ENCODE results near the gene SCAMP5.
A peak's percentile ranks its signal among the peaks of the same experiment; 100 is the strongest.

The SCAMP5 gene

DNA sequence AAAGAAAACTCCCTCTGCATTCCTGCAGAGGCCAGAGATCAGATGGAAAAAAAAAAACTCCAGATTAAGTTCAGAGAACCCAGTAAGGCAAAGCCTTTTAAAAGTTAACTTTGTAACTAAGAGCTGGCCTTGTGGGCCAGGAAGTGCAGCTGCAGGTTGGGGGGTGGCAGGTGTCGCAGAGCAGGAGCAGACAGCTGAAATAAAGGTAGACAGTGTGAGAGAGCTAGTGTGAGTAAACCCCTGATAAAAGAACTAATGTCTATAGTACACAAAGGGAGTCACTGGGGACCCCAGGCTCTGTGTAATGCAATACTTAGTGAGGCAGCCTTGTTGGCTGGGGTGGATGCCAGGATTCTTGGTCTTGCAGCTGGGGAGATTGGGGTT, 70.1 kb downstream of the SCAMP5 start:
- DNase-seq (ENCODE audit: low read depth) = peak; percentile 26
- TF ChIP-seq, protein P1, sequence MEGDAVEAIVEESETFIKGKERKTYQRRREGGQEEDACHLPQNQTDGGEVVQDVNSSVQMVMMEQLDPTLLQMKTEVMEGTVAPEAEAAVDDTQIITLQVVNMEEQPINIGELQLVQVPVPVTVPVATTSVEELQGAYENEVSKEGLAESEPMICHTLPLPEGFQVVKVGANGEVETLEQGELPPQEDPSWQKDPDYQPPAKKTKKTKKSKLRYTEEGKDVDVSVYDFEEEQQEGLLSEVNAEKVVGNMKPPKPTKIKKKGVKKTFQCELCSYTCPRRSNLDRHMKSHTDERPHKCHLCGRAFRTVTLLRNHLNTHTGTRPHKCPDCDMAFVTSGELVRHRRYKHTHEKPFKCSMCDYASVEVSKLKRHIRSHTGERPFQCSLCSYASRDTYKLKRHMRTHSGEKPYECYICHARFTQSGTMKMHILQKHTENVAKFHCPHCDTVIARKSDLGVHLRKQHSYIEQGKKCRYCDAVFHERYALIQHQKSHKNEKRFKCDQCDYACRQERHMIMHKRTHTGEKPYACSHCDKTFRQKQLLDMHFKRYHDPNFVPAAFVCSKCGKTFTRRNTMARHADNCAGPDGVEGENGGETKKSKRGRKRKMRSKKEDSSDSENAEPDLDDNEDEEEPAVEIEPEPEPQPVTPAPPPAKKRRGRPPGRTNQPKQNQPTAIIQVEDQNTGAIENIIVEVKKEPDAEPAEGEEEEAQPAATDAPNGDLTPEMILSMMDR (conservative IDR thresholded peaks at IDR 0.05; ENCODE audit: low read depth, low read length) = no peak
- no peak overlapping the region for H3K4me3 ChIP-seq (ENCODE audit: low read depth, low read length)

DNA sequence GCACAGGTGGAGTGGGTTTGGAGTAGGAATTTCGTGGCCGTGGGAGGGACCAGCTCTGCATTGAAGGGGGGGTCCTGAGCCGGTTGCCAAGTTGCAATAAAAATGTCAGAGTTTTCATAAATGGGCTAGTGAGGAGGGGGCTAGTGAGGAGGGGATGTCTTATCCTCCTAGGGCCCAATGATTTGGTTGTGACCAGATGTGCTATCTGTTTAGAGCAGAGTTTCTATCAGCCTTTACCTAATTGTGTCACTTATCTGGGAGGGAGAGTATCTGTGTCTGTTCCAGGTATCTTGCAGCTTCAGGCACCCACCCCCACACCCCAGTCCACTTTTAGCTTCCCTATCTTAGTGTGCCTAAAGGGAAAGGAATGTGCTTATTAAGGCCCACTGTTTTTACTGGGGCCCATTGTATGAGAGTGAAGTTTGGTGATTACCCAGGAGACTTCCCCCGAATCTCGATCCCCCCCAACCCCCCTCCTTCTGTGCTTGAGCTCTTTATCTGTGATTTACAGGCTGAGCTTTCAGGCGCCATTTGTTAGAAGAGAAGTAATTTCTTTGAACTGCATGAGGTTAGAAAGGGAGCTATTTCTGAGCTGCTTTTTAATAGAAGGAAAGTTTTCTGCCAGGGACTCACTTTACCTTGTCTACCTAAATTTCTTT, 70.6 kb downstream of the SCAMP5 start:
- H3K4me3 ChIP-seq (ENCODE audit: low read depth, low read length) = no peak overlapping the region
- DNase-seq (ENCODE audit: low read depth) = no peak
- TF ChIP-seq, protein P1 (conservative IDR thresholded peaks at IDR 0.05; ENCODE audit: low read depth, low read length) = no peak

DNA sequence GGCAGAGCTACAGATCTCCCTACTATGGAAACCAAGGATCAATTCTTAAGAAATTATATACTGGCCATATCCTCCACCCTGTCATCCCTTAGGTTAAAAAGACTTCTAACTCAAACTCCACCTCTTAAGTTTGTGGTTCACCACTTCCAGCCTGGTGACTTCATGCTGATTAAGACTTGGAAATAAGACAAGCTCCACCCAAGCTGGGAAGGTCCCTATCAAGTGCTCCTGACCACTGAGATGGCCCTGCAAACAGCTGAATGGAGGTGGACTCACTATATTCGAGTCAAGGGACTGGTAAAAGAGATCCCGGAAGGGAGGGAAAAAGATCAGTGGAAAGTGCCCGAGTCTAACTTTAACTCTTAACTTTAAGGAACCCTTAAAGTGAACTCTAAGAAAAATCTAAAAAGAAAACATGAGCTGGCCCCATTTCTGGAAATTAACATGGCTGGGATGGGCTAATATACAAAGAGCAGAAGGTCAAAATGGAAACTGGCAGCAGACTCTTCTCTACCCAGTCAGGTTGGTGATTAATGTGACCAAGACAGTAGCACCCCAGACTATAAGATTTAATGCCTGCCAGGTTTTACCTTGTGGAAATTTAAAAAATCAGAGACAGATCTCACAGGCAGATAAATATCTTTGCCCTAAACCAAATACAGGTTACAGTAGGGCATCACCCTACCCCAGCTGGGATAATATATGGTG, 71.9 kb downstream of the SCAMP5 start:
- H3K4me3 ChIP-seq (ENCODE audit: low read depth, low read length) = no peak overlapping the region
- TF ChIP-seq, protein P1 (conservative IDR thresholded peaks at IDR 0.05; ENCODE audit: low read depth, low read length) = no peak
- DNase-seq (ENCODE audit: low read depth) = peak; percentile 62

GRCh38 chr15:75068748-75069147, 73.4 kb downstream of the SCAMP5 start:
- DNase-seq (ENCODE audit: low read depth) = no peak
- no peak overlapping the region for H3K4me3 ChIP-seq (ENCODE audit: low read depth, low read length)
- TF ChIP-seq, protein P1 (conservative IDR thresholded peaks at IDR 0.05; ENCODE audit: low read depth, low read length) = no peak

DNA sequence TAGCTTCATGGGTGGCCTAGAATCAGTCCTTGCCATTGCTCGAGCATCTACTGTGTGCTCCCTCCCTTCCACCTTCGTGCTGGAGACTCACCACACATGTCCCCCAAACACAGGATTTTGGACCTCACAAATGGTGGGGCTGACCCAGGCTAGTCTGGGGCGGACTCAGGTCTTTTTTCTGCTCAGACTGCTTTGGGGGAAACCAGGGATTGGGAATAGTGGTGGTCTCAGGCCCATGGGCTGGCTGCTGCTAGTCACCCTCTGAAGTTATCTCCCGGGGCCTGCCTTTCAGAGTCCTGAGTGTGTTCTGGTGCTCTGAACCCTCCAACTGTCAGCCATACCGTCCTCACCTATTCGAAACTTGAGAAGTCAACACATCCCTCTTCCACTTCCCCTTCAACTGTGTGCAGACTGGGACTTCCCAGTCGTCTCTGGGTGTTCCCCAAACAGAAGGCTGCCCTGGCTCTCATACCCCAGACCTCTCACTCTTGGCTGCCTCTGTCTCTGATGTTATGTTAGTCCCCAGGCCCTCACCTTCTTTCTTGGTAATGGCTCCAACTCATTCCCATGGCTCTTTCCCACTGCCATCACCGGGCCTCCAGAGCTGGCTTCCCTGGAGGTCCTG, 74.0 kb downstream of the SCAMP5 start:
- TF ChIP-seq, protein P1 (conservative IDR thresholded peaks at IDR 0.05; ENCODE audit: low read depth, low read length) = no peak
- no peak overlapping the region for H3K4me3 ChIP-seq (ENCODE audit: low read depth, low read length)
- no peak for DNase-seq (ENCODE audit: low read depth)

GRCh38 chr15:75070674-75071073, 75.3 kb downstream of the SCAMP5 start:
- TF ChIP-seq, protein P1 (conservative IDR thresholded peaks at IDR 0.05; ENCODE audit: low read depth, low read length) = no peak
- no peak for DNase-seq (ENCODE audit: low read depth)
- no peak overlapping the region for H3K4me3 ChIP-seq (ENCODE audit: low read depth, low read length)
